K562 (cell line): ENCODE data around the gene VRK3. TPM values are rescaled to one million over a fixed set of nuclear protein-coding genes. Genes with fewer than 3 reads are reported as not detected.

Experiments used
- CBX8 ChIP-seq: fragments of 200-600 bp; sonication (generic); IDR thresholded peaks from 2 replicates; pipeline ENCODE4 v1.6.1; 2012; ENCODE audit warnings: borderline replicate concordance, mixed run types, low read depth, mild to moderate bottlenecking, moderate library complexity, mixed read lengths, low read length, control low read depth, inconsistent platforms; ENCODE audit not compliant: poor library complexity, severe bottlenecking; ENCODE audit errors: extremely low read depth
- CREM ChIP-seq: IDR thresholded peaks from 2 replicates; pipeline ENCODE4 v1.6.1; 2014; ENCODE audit warnings: antibody characterized with exemption, low read depth
- E4F1 ChIP-seq: fragments of 250-450 bp; sonication (Bioruptor Pico); IDR thresholded peaks from 2 replicates; pipeline ENCODE4 v1.5.0; 2021; ENCODE audit warnings: mild to moderate bottlenecking, borderline replicate concordance
- ETS1 ChIP-seq: conservative IDR thresholded peaks from 2 replicates; pipeline ENCODE4 v1.6.1; 2011; ENCODE audit warnings: low read depth, mild to moderate bottlenecking, low read length; ENCODE audit not compliant: control insufficient read depth
- ETV1 ChIP-seq: fragments of 450-650 bp; conservative IDR thresholded peaks from 2 replicates; pipeline ENCODE4 v1.6.1; 2016; ENCODE audit warnings: missing genetic modification characterization, control low read depth, low read depth, missing compliant biosample characterization
- HCFC1 ChIP-seq: IDR thresholded peaks from 2 replicates; pipeline ENCODE4 v1.6.1; 2012; ENCODE audit warnings: low read depth, low read length, improper control_type of control experiment
- KAT8 ChIP-seq: fragments of 450-650 bp; IDR thresholded peaks from 2 replicates; pipeline ENCODE4 v1.6.1; 2016; ENCODE audit warnings: low read depth, mild to moderate bottlenecking
- MXD1 ChIP-seq: fragments of 250-450 bp; sonication (Bioruptor Pico); IDR thresholded peaks from 2 replicates; pipeline ENCODE4 v1.8.0; 2021; ENCODE audit warnings: borderline replicate concordance, mild to moderate bottlenecking, moderate library complexity; ENCODE audit not compliant: poor library complexity, severe bottlenecking
- SAFB ChIP-seq: fragments of 200-400 bp; formaldehyde crosslinking; IDR thresholded peaks from 2 replicates; pipeline ENCODE4 v1.6.1; 2017; ENCODE audit warnings: low read depth, low read length, borderline replicate concordance
- SMARCE1 ChIP-seq: fragments of 450-650 bp; IDR thresholded peaks from 2 replicates; pipeline ENCODE4 v1.7.1; 2016; ENCODE audit warnings: mild to moderate bottlenecking
- SOX6 ChIP-seq: fragments of 450-650 bp; IDR thresholded peaks from 2 replicates; pipeline ENCODE4 v1.6.1; 2014; ENCODE audit warnings: mild to moderate bottlenecking
- STAT5B ChIP-seq: fragments of 250-450 bp; sonication (Bioruptor Pico); IDR thresholded peaks from 2 replicates; pipeline ENCODE4 v1.8.0; 2021; ENCODE audit warnings: mild to moderate bottlenecking, inconsistent platforms
- ZBTB1 ChIP-seq: sonication (generic); formaldehyde crosslinking; IDR thresholded peaks from 2 replicates; pipeline ENCODE4 v1.8.1; 2023; ENCODE audit warnings: missing genetic modification reagents, low read depth, mild to moderate bottlenecking, borderline replicate concordance
- ZNF143 ChIP-seq: sonication (generic); formaldehyde crosslinking; IDR thresholded peaks from 2 replicates; pipeline ENCODE4 v1.9.0; 2022; ENCODE audit warnings: mild to moderate bottlenecking, missing genetic modification reagents
- ZNF165 ChIP-seq: fragments of 250-450 bp; sonication (Bioruptor Pico); IDR thresholded peaks from 2 replicates; pipeline ENCODE4 v1.4.0; 2020; ENCODE audit warnings: borderline replicate concordance
- ZNF277 ChIP-seq: fragments of 250-450 bp; sonication (Bioruptor Pico); IDR thresholded peaks from 2 replicates; pipeline ENCODE4 v1.8.0; 2022; ENCODE audit warnings: inconsistent platforms, mild to moderate bottlenecking, moderate library complexity, borderline replicate concordance
- ZNF780A ChIP-seq: fragments of 250-450 bp; sonication (Bioruptor Pico); IDR thresholded peaks from 2 replicates; pipeline ENCODE4 v1.5.0; 2021; ENCODE audit warnings: mild to moderate bottlenecking
- polyA plus RNA-seq, 8 experiments: library from polyadenylated mRNA; depleted of rRNA in 4 of 8; stranded (reverse) in 5 of 8; unstranded in 3 of 8; fragments of >200 nt; fragmentation: Nextera tagmentation in 2 of 8; fragmentation: Illumina TruSeq in 1 of 8; extraction: Ambion mirVana in 2 of 8; extraction: Trizol in 1 of 8; gene quantifications; 2 replicates each; pipeline versions ENCODE4 v1.2.1 to v1.2.3, GENCODE V29; 2011 to 2014; ENCODE audit warnings: inconsistent platforms in 1 of 8, missing spikeins in 1 of 8
- total RNA-seq, 7 experiments: library from RNA; depleted of rRNA in 6 of 7; stranded (reverse); fragments of >200 nt in 6 of 7; fragmentation: Illumina TruSeq in 2 of 7; extraction: Trizol in 2 of 7; gene quantifications; 2 replicates each; pipeline versions ENCODE4 v1.2.1 to v1.2.3, GENCODE V29; 2011 to 2021; ENCODE audit warnings: low replicate concordance in 1 of 7

The VRK3 gene
- total and polyA plus RNA-seq, 9 of the 15 experiments (the other 6 are each of a cell fraction or from before 2014, with no cell fraction given): 25.6 to 94.3 (median 42.9) TPM

- TF ChIP-seq E4F1 (CRISPR knock-in tag) (no peak), SAFB (no peak), SOX6 (no peak; the same call in 1 of the 2 replicates), ZNF165 (CRISPR knock-in tag) (no peak), CREM (peak; percentile 93), ZNF143 (CRISPR knock-in tag) (no peak; the same call in none of the 2 replicates), SMARCE1 (0 out of 2 replicates have a peak, but pooled peaks have one; percentile 6), STAT5B (CRISPR knock-in tag) (no peak), KAT8 (no peak), CBX8 (no peak), HCFC1 (peak; percentile 93), ZNF780A (no peak), ETS1 (peak; percentile 77), MXD1 (CRISPR knock-in tag) (no peak), ZBTB1 (CRISPR knock-in tag) (no peak), ETV1 (tag) (peak; percentile 54), ZNF277 (CRISPR knock-in tag) (no peak)
These were observed at the start of gene VRK3 (continued) for GRCh38 chr19:50025022-50025793.
